ENCODE results near the gene SUPT3H.
"Not testable (repeated sequence)": the region's sequence is repeated elsewhere in the genome, so short reads cannot be mapped to it uniquely, and the experiment has no call there.

The SUPT3H gene

DNA sequence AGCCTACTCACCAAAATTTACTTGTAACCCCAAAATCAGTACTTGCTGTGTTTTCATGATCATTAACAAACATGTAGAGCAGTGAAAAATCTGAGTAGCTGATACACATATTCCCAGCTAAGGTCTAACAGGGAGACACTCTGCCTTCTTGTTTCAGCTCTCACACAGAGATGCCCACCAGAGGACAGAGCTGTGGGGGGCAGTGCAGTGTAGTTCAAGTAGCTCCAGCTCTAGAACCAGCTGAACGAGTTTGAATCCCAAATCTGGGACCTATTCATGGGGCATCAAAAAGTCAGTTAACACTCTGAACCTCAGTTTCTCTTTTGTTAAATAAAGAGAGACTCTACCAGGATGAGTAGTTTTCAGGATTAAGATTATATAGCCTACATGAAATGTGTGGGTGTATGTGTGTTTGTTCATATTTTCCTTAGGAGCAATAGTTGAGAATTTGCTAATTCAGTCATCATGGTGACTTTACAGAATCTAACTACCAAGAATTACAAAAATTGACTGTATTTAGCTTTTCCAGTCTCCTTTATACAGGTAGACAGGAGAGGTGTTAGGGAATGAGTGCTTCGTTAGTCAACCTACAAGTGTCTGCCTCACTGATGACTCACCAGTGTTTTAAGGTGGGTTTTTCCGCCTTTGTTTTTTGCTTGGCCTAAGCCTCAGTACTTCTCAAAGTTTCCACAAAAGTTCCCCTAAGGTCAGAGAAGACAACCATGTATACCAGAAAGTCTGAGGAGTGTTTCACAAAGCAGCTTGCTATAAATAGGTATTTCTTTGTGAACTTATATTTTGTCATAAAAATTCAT, 213.6 kb downstream of the SUPT3H start:
- H3K27ac ChIP-seq (ENCODE audit: low read length), result no peak overlapping the region
- no peaks in the 10 kb centered on the region for H3K36me3 ChIP-seq (ENCODE audit: control insufficient read depth, low read depth, low read length)
- no peak overlapping the region for H3K4me3 ChIP-seq (ENCODE audit: low read length)
- H3K9me3 ChIP-seq (ENCODE audit: control insufficient read depth, low read depth, low read length), result no peaks in the 10 kb centered on the region
- H3K9ac ChIP-seq (ENCODE audit: low read length), result no peak overlapping the region
- H3K4me1 ChIP-seq (ENCODE audit: control insufficient read depth, low read depth, low read length), result peaks cover 6% of the 10 kb centered on the region
- no peaks in the 10 kb centered on the region for H3K27me3 ChIP-seq (ENCODE audit: control insufficient read depth, insufficient read depth, low read length)

DNA sequence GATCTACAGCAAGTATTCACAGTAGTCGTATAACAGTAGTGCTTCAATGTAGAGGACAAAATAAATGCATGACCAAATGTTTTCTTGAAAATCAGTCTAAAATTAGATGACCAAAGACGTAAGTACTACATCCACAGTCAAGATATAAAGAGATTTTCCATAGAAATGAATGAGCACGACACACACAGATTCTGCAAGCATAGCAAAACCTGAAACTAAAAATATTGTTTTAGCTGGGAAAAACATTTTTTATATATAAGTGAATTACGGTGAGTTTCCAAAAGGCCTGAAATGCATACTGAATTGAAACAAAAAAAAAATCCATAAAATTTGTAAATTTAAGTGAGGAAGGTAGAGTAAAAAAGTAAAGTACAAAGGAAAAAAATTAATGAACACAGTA, 217.4 kb downstream of the SUPT3H start:
- H3K27me3 ChIP-seq (ENCODE audit: control insufficient read depth, insufficient read depth, low read length), result no peaks in the 10 kb centered on the region
- H3K27ac ChIP-seq (ENCODE audit: low read length), result no peak overlapping the region
- H3K9me3 ChIP-seq (ENCODE audit: control insufficient read depth, low read depth, low read length), result no peaks in the 10 kb centered on the region
- no peaks in the 10 kb centered on the region for H3K36me3 ChIP-seq (ENCODE audit: control insufficient read depth, low read depth, low read length)
- no peak overlapping the region for H3K4me3 ChIP-seq (ENCODE audit: low read length)
- no peak overlapping the region for H3K9ac ChIP-seq (ENCODE audit: low read length)
- H3K4me1 ChIP-seq (ENCODE audit: control insufficient read depth, low read depth, low read length), result peaks cover 6% of the 10 kb centered on the region

DNA sequence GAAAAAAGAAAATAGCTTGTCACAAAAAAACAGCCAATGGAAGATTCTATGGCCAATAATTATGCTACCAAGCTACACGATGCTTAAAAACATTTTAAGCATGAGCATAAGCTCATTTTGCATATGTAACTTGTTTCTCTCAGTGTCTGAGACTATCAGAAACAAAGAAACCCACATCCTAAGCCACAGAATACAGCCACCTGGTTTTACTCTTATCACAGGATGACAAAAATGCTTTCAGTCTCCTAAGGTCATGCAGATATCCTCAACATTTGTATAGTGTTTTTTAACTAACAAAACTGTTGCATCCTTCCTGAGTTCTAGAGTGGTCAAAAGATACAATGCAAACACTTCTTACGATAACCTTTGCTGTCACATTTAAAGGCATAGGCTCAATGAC, 221.7 kb downstream of the SUPT3H start:
- Histone ChIP-seq H3K27ac (ENCODE audit: low read length) (no peak overlapping the region), H3K36me3 (ENCODE audit: control insufficient read depth, low read depth, low read length) (no peaks in the 10 kb centered on the region), H3K4me1 (ENCODE audit: control insufficient read depth, low read depth, low read length) (no peaks in the 10 kb centered on the region), H3K9me3 (ENCODE audit: control insufficient read depth, low read depth, low read length) (no peaks in the 10 kb centered on the region), H3K4me3 (ENCODE audit: low read length) (no peak overlapping the region), H3K9ac (ENCODE audit: low read length) (no peak overlapping the region), H3K27me3 (ENCODE audit: control insufficient read depth, insufficient read depth, low read length) (no peaks in the 10 kb centered on the region)

DNA sequence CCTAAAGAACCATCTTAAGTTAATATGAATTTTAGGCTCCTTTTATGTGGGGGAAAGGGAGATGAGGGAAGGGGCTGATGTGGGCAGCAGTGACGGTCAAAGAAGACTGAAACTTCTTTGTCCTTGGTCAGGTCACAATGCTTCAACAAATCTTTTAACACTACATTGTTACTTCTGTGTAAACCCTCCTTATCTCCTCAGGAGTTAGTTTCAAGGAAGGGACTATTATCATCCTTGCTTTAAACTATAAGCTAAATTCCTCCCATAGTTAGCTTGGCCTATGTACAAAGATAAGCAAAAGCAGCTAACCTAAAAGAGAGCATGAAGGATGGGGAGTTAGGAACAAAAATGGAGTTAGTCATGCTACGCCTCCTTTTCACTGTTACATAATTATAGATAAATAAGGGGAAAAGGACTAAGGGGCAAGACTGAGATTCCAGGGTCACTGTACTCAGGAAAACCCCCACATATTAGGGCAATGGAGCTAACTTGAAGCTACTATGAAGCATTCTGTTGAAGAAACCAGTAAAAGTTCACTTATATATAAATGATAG, 222.3 kb downstream of the SUPT3H start:
- H3K36me3 ChIP-seq (ENCODE audit: control insufficient read depth, low read depth, low read length), result no peaks in the 10 kb centered on the region
- no peak overlapping the region for H3K9ac ChIP-seq (ENCODE audit: low read length)
- no peaks in the 10 kb centered on the region for H3K27me3 ChIP-seq (ENCODE audit: control insufficient read depth, insufficient read depth, low read length)
- H3K4me1 ChIP-seq (ENCODE audit: control insufficient read depth, low read depth, low read length), result no peaks in the 10 kb centered on the region
- no peak overlapping the region for H3K27ac ChIP-seq (ENCODE audit: low read length)
- no peak overlapping the region for H3K4me3 ChIP-seq (ENCODE audit: low read length)
- no peaks in the 10 kb centered on the region for H3K9me3 ChIP-seq (ENCODE audit: control insufficient read depth, low read depth, low read length)

DNA sequence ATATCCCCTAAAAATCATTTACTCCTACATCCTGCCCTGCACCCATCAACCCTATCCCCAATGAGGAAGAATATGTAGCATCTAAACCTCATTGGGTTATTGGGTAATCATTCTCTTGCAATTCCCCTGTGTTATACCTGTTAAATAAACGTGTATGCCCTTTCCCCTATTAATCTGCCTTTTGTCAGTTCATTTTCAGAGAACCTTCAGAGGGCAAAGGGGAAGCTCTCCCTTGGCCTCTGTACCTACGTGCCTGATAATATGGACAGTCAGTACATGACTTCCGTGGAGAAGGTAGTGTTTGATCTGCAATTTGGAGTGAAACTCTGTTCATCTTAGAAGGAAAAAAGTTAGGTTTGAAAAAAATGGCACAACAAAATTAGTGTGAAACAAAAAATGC, 223.1 kb downstream of the SUPT3H start:
- H3K27ac ChIP-seq (ENCODE audit: low read length), result no peak overlapping the region
- no peaks in the 10 kb centered on the region for H3K9me3 ChIP-seq (ENCODE audit: control insufficient read depth, low read depth, low read length)
- H3K27me3 ChIP-seq (ENCODE audit: control insufficient read depth, insufficient read depth, low read length), result no peaks in the 10 kb centered on the region
- no peaks in the 10 kb centered on the region for H3K4me1 ChIP-seq (ENCODE audit: control insufficient read depth, low read depth, low read length)
- H3K4me3 ChIP-seq (ENCODE audit: low read length), result no peak overlapping the region
- H3K36me3 ChIP-seq (ENCODE audit: control insufficient read depth, low read depth, low read length), result no peaks in the 10 kb centered on the region
- H3K9ac ChIP-seq (ENCODE audit: low read length), result no peak overlapping the region

DNA sequence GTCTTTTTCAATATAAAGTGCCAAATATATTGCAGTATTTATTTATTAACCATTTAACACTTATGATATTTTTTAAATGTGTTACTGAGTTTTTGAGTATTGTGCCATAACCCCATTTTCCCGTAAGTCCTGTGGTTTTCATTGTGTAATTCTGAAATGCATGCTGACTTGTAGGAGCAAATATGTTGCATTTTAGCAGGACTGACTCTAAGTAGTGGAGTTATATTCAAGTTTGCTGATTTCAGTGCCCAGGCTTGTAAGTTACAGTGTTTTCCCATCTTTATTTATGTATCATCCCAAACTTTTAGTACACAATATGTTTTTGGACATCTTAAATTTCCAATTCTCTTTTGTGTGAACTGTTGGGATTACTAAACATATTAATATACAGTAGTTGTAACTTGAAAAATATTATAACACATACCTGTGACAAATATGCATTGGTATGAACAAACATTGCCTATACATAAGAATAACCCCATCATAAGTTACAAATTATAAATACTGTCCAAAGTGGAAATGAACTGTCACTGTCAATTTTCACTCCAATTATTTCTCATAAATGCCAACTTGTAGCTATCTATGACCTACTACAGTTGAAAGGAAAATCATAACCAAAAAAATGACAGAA, 228.9 kb downstream of the SUPT3H start:
- no peaks in the 10 kb centered on the region for H3K27me3 ChIP-seq (ENCODE audit: control insufficient read depth, insufficient read depth, low read length)
- H3K4me3 ChIP-seq (ENCODE audit: low read length), result no peak overlapping the region
- H3K9ac ChIP-seq (ENCODE audit: low read length), result no peak overlapping the region
- H3K9me3 ChIP-seq (ENCODE audit: control insufficient read depth, low read depth, low read length), result peaks cover 9% of the 10 kb centered on the region
- H3K4me1 ChIP-seq (ENCODE audit: control insufficient read depth, low read depth, low read length), result no peaks in the 10 kb centered on the region
- H3K36me3 ChIP-seq (ENCODE audit: control insufficient read depth, low read depth, low read length), result no peaks in the 10 kb centered on the region
- no peak overlapping the region for H3K27ac ChIP-seq (ENCODE audit: low read length)

DNA sequence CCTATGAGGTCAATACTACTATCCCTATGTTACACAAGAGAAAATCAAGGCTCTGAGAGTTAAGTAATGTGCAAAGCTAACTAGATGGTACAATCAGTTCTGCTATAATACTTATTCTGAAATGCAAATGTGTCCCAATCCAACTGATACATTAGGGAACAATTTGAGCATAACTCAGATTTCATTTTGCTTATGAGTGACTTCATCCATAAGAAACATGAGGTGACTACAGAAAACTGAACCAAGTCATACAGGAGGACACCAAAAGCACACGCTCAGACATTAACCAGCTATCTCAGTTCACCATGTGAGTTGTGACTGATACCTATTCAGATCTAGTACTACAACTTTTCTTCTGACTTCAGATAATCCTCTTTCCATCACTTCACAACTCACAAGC, 229.5 kb downstream of the SUPT3H start:
- Histone ChIP-seq H3K36me3 (ENCODE audit: control insufficient read depth, low read depth, low read length) (no peaks in the 10 kb centered on the region), H3K27ac (ENCODE audit: low read length) (no peak overlapping the region), H3K4me3 (ENCODE audit: low read length) (no peak overlapping the region), H3K4me1 (ENCODE audit: control insufficient read depth, low read depth, low read length) (no peaks in the 10 kb centered on the region), H3K27me3 (ENCODE audit: control insufficient read depth, insufficient read depth, low read length) (no peaks in the 10 kb centered on the region), H3K9me3 (ENCODE audit: control insufficient read depth, low read depth, low read length) (peaks cover 9% of the 10 kb centered on the region), H3K9ac (ENCODE audit: low read length) (no peak overlapping the region)

- not testable (repeated sequence) for H3K9me3 ChIP-seq (ENCODE audit: control insufficient read depth, low read depth, low read length); H3K9ac ChIP-seq (ENCODE audit: low read length); H3K4me3 ChIP-seq (ENCODE audit: low read length); H3K36me3 ChIP-seq (ENCODE audit: control insufficient read depth, low read depth, low read length); H3K4me1 ChIP-seq (ENCODE audit: control insufficient read depth, low read depth, low read length); H3K27me3 ChIP-seq (ENCODE audit: control insufficient read depth, insufficient read depth, low read length); H3K27ac ChIP-seq (ENCODE audit: low read length)
These were observed 232.1 kb downstream of the SUPT3H start for GRCh38 chr6:45145658-45146057.

DNA sequence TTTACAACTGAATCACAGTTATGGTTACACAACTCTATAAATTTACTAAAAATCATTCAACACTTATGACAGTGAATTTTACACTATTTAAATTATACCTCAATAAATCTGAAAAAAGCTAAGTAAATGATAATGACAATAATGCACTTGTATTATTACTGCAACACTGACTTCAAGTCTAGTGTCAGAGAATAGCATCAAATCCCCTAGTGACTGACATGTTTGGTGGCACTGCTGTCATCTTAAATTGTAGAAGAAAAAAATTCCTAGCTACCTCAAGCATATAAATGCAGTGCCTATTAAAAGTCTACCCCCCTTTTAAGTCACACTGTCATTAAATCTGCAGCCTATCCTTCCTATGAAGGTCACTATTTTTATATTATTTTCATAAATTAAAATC, 239.0 kb downstream of the SUPT3H start:
- no peak overlapping the region for H3K4me3 ChIP-seq (ENCODE audit: low read length)

GRCh38 chr6:45136495-45136894, 241.2 kb downstream of the SUPT3H start:
- H3K27me3 ChIP-seq (ENCODE audit: control insufficient read depth, insufficient read depth, low read length), result no peaks in the 10 kb centered on the region
- no peaks in the 10 kb centered on the region for H3K36me3 ChIP-seq (ENCODE audit: control insufficient read depth, low read depth, low read length)
- H3K9ac ChIP-seq (ENCODE audit: low read length), result no peak overlapping the region
- H3K9me3 ChIP-seq (ENCODE audit: control insufficient read depth, low read depth, low read length), result no peaks in the 10 kb centered on the region
- H3K4me3 ChIP-seq (ENCODE audit: low read length), result no peak overlapping the region
- no peaks in the 10 kb centered on the region for H3K4me1 ChIP-seq (ENCODE audit: control insufficient read depth, low read depth, low read length)
- no peak overlapping the region for H3K27ac ChIP-seq (ENCODE audit: low read length)

More for the DNA sequence above, 239.0 kb downstream of the SUPT3H start:
- Histone ChIP-seq H3K9me3 (ENCODE audit: control insufficient read depth, low read depth, low read length) (no peaks in the 10 kb centered on the region), H3K4me1 (ENCODE audit: control insufficient read depth, low read depth, low read length) (no peaks in the 10 kb centered on the region), H3K27me3 (ENCODE audit: control insufficient read depth, insufficient read depth, low read length) (no peaks in the 10 kb centered on the region), H3K27ac (ENCODE audit: low read length) (no peak overlapping the region), H3K9ac (ENCODE audit: low read length) (no peak overlapping the region), H3K36me3 (ENCODE audit: control insufficient read depth, low read depth, low read length) (no peaks in the 10 kb centered on the region)

GRCh38 chr6:45132658-45133294, 245.0 kb downstream of the SUPT3H start:
- Histone ChIP-seq H3K27ac (ENCODE audit: low read length) (no peak overlapping the region), H3K4me1 (ENCODE audit: control insufficient read depth, low read depth, low read length) (no peaks in the 10 kb centered on the region), H3K9ac (ENCODE audit: low read length) (no peak overlapping the region), H3K36me3 (ENCODE audit: control insufficient read depth, low read depth, low read length) (no peaks in the 10 kb centered on the region), H3K9me3 (ENCODE audit: control insufficient read depth, low read depth, low read length) (no peaks in the 10 kb centered on the region), H3K4me3 (ENCODE audit: low read length) (no peak overlapping the region), H3K27me3 (ENCODE audit: control insufficient read depth, insufficient read depth, low read length) (no peaks in the 10 kb centered on the region)

Measured in iPS-18a (cell line).